KMS-11 (cell line): ENCODE data around the gene MOB3B.

Experiments used
- H2AFZ ChIP-seq: fragments of 200-600 bp; sonication (generic); 2 replicates; pipeline ENCODE4 v1.6.1; 2016; ENCODE audit warnings: antibody characterized with exemption, mixed run types, low read depth
- H3K27ac ChIP-seq: fragments of 200-600 bp; sonication (generic); 2 replicates; pipeline ENCODE4 v1.6.1; 2016; ENCODE audit warnings: mild to moderate bottlenecking, mixed run types
- H3K27me3 ChIP-seq: fragments of 200-600 bp; sonication (generic); 2 replicates; pipeline ENCODE4 v1.6.1; 2017; ENCODE audit warnings: mild to moderate bottlenecking, low read depth, mixed run types, moderate library complexity; ENCODE audit not compliant: insufficient read depth
- H3K36me3 ChIP-seq: fragments of 200-600 bp; sonication (generic); 2 replicates; pipeline ENCODE4 v1.6.1; 2017; ENCODE audit warnings: mild to moderate bottlenecking, mixed run types; ENCODE audit not compliant: insufficient read depth
- H3K4me1 ChIP-seq: fragments of 200-600 bp; sonication (generic); 2 replicates; pipeline ENCODE4 v1.6.1; 2016; ENCODE audit warnings: mild to moderate bottlenecking, low read depth, mixed run types; ENCODE audit not compliant: poor library complexity, severe bottlenecking
- H3K4me2 ChIP-seq: fragments of 200-600 bp; sonication (generic); 2 replicates; pipeline ENCODE4 v1.7.0; 2016; ENCODE audit warnings: mild to moderate bottlenecking, mixed run types
- H3K4me3 ChIP-seq: fragments of 200-600 bp; sonication (generic); IDR thresholded peaks from 2 replicates; pipeline ENCODE4 v1.6.1; 2017; ENCODE audit warnings: low read depth, low read length, mixed read lengths; ENCODE audit not compliant: insufficient read depth
- H3K79me2 ChIP-seq: fragments of 200-600 bp; sonication (generic); 2 replicates; pipeline ENCODE4 v1.6.1; 2016; ENCODE audit warnings: low read depth, mixed run types; ENCODE audit not compliant: insufficient read depth
- H3K9ac ChIP-seq: fragments of 200-600 bp; sonication (generic); 2 replicates; pipeline ENCODE4 v1.6.1; 2016; ENCODE audit warnings: mild to moderate bottlenecking, mixed run types
- H4K20me1 ChIP-seq: fragments of 200-600 bp; sonication (generic); 2 replicates; pipeline ENCODE4 v1.6.1; 2016; ENCODE audit warnings: mild to moderate bottlenecking, mixed run types; ENCODE audit not compliant: insufficient read depth
- TF ChIP-seq, protein P1 (sequence below): fragments of 200-600 bp; sonication (generic); conservative IDR thresholded peaks from 2 replicates; pipeline ENCODE4 v1.6.1; 2017; ENCODE audit warnings: low read depth, mild to moderate bottlenecking, antibody characterized with exemption, low read length, moderate library complexity, mixed read lengths

MOB3B gene

DNA sequence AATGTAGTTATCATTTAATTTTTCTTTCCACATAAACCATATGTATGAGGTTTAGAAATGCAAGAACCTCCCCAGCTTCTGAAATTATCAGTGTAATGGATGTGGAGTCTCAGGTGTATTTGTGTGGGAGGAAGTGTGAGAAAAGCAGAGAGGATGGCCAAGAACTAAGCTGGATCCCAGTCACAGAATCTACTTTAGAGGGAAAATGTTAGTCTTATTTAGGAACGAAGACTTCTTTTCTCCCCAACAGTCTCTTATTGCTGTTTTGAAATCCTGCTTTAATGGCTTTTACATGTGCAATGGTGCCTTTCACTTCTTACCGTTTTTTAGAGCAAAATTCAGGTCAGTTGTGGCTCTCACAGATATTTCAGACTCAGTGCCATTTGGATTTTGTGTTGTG is 235.6 kb downstream of the MOB3B start:
- no peak overlapping the region for H3K4me2 ChIP-seq
- H3K36me3 ChIP-seq = no peaks in the 10 kb centered on the region
- H3K4me3 ChIP-seq = no peak overlapping the region
- no peaks in the 10 kb centered on the region for H3K79me2 ChIP-seq
- H4K20me1 ChIP-seq = no peaks in the 10 kb centered on the region
- no peak overlapping the region for H3K9ac ChIP-seq
- no peaks in the 10 kb centered on the region for H3K4me1 ChIP-seq
- H3K27ac ChIP-seq = no peak overlapping the region
- TF ChIP-seq, protein P1, sequence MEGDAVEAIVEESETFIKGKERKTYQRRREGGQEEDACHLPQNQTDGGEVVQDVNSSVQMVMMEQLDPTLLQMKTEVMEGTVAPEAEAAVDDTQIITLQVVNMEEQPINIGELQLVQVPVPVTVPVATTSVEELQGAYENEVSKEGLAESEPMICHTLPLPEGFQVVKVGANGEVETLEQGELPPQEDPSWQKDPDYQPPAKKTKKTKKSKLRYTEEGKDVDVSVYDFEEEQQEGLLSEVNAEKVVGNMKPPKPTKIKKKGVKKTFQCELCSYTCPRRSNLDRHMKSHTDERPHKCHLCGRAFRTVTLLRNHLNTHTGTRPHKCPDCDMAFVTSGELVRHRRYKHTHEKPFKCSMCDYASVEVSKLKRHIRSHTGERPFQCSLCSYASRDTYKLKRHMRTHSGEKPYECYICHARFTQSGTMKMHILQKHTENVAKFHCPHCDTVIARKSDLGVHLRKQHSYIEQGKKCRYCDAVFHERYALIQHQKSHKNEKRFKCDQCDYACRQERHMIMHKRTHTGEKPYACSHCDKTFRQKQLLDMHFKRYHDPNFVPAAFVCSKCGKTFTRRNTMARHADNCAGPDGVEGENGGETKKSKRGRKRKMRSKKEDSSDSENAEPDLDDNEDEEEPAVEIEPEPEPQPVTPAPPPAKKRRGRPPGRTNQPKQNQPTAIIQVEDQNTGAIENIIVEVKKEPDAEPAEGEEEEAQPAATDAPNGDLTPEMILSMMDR = no peak
- H2AFZ ChIP-seq = no peak overlapping the region
- no peaks in the 10 kb centered on the region for H3K27me3 ChIP-seq

DNA sequence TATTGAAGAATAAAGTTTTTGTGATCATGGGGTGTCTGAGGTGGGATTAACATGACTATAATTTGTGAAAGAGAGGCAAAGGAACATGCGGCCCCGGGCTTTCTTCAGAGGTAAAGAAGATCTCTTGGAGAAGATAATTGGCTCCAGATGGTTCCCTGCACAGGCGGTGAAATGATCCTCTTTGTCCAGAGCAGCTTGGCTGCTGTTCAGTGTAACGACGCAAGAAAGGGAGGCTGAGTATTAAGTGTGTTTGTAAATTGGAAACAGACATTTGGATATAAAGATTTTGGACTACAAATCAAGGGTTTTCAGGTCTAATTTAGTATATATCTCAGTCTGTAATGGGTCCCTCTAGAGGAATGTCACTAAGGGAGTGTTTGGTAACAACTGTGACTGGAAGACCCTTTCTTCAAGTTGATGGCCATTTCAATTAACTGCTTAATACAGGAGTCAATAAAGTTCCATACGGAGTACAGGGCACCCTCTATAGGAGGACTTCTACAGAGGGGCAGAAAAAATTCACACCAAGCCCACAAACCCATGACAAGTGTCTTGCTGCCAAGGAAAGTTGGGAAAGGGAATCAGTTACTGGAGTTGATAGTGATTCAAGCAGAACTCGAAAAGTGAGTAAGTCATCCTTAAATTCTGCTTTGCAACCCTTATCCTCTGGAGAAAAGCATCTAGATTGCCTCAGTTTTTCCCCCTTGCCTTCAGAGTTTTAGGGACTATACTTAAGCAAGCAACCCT is 236.8 kb downstream of the MOB3B start:
- no peaks in the 10 kb centered on the region for H3K4me1 ChIP-seq
- no peak overlapping the region for H3K9ac ChIP-seq
- TF ChIP-seq, protein P1 = no peak

DNA sequence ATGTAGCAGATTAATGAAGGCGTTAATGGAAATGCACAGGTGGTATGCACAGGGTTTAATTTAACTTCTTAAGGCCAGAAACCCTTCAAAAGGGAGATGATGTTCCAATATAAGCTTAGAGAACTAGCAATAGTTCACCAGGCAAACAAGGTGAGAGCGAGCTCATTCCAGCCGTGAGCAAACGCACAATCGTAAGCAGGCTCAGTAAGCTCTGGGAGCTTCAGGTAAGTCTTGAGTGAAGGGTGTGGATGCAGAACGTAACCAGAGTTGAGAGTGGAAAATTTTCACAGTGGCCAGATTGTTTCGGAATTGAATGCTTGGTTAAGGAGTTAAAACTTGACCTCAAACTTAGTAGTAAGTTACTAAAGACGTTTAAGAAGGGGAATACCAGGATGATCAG is 238.3 kb downstream of the MOB3B start:
- Histone ChIP-seq H3K4me3 (no peak overlapping the region), H2AFZ (no peak overlapping the region), H3K4me1 (no peaks in the 10 kb centered on the region), H3K27me3 (no peaks in the 10 kb centered on the region), H3K36me3 (no peaks in the 10 kb centered on the region), H4K20me1 (no peaks in the 10 kb centered on the region), H3K4me2 (no peak overlapping the region), H3K79me2 (no peaks in the 10 kb centered on the region), H3K9ac (no peak overlapping the region), H3K27ac (no peak overlapping the region)
- TF ChIP-seq, protein P1 = no peak

More for the DNA sequence above, 236.8 kb downstream of the MOB3B start:
- H3K4me3 ChIP-seq = no peak overlapping the region
- H3K27ac ChIP-seq = no peak overlapping the region
- no peaks in the 10 kb centered on the region for H3K36me3 ChIP-seq
- no peaks in the 10 kb centered on the region for H3K27me3 ChIP-seq
- no peak overlapping the region for H3K4me2 ChIP-seq
- no peaks in the 10 kb centered on the region for H3K79me2 ChIP-seq
- H2AFZ ChIP-seq = no peak overlapping the region
- no peaks in the 10 kb centered on the region for H4K20me1 ChIP-seq

DNA sequence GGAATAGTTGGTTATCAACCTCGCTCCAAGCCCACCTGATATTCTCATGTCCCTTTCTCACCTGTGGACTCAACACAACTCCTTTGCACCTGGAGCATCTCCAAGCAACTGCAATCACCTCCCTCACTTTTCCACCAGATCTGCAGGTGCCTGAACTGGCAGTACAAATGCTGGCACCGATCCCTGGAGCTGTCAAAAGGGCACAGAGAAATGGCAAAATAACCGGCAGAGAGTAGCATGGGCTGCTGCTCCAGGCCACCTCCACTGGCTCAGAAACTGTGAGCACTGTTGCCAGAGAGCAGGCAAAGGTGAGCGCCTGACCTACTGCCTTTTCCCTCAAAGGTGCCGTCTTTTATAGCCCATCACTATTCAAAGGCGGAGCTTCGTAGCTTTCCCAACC is 247.3 kb downstream of the MOB3B start:
- Histone ChIP-seq H4K20me1 (no peaks in the 10 kb centered on the region), H3K27me3 (no peaks in the 10 kb centered on the region), H3K9ac (no peak overlapping the region), H3K36me3 (no peaks in the 10 kb centered on the region), H3K4me1 (no peaks in the 10 kb centered on the region), H2AFZ (no peak overlapping the region), H3K27ac (no peak overlapping the region), H3K79me2 (no peaks in the 10 kb centered on the region), H3K4me2 (no peak overlapping the region), H3K4me3 (no peak overlapping the region)
- TF ChIP-seq, protein P1 = no peak
